Cardiac fibroblast (primary cell): ENCODE measurements around the gene ZBTB43.

Source experiments
- DNase-seq, 2 donors: peaks; one replicate each; pipeline versions ENCODE4 v3.0.0 to v3.0.0-alpha.2; 2010; ENCODE audit warnings: low read depth in 2 of 2
- H3K4me3 ChIP-seq, 2 donors: replicated peaks in 1 of 2; 1 replicate in 1 of 2; 2 replicates in 1 of 2; pipeline ENCODE4 v1.5.1; 2011; ENCODE audit warnings: low read depth in 2 of 2, low read length in 2 of 2, mild to moderate bottlenecking in 2 of 2, moderate library complexity in 1 of 2
- TF ChIP-seq, protein P1 (sequence below): IDR thresholded peaks from one replicate; pipeline ENCODE4 v1.5.1; 2011; ENCODE audit warnings: low read depth, mild to moderate bottlenecking, low read length, inconsistent platforms

ZBTB43 gene

DNA sequence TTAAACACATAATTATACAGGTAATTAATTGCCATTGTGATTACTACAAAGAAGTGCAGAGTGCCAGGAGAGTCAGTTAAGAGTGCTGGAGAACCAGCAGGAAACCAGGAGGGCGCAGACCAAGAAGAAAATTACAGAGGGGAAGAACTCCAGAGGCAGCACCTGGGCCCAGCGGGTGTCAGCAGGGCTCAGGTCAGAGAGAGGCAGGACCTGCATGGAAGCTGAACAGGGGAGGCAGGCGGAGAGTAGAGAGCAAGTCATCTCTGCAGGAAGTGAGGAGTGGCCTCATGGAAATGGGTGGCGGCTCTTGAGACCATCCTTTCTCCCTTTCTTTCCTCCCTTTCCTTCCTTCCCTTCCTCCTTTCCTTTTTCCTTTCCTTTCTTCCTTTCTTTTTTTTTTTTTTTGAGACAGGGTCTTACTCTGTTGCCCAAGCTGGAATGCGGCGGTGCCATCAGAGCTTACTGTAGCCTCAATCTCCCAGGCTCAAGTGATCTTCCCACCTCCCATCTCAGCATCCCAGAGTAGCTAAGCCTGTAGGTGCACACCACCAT, 51.6 kb downstream of the ZBTB43 start:
- DNase-seq: no peak
- TF ChIP-seq, protein P1, sequence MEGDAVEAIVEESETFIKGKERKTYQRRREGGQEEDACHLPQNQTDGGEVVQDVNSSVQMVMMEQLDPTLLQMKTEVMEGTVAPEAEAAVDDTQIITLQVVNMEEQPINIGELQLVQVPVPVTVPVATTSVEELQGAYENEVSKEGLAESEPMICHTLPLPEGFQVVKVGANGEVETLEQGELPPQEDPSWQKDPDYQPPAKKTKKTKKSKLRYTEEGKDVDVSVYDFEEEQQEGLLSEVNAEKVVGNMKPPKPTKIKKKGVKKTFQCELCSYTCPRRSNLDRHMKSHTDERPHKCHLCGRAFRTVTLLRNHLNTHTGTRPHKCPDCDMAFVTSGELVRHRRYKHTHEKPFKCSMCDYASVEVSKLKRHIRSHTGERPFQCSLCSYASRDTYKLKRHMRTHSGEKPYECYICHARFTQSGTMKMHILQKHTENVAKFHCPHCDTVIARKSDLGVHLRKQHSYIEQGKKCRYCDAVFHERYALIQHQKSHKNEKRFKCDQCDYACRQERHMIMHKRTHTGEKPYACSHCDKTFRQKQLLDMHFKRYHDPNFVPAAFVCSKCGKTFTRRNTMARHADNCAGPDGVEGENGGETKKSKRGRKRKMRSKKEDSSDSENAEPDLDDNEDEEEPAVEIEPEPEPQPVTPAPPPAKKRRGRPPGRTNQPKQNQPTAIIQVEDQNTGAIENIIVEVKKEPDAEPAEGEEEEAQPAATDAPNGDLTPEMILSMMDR: no peak
- H3K4me3 ChIP-seq: no peak overlapping the region

DNA sequence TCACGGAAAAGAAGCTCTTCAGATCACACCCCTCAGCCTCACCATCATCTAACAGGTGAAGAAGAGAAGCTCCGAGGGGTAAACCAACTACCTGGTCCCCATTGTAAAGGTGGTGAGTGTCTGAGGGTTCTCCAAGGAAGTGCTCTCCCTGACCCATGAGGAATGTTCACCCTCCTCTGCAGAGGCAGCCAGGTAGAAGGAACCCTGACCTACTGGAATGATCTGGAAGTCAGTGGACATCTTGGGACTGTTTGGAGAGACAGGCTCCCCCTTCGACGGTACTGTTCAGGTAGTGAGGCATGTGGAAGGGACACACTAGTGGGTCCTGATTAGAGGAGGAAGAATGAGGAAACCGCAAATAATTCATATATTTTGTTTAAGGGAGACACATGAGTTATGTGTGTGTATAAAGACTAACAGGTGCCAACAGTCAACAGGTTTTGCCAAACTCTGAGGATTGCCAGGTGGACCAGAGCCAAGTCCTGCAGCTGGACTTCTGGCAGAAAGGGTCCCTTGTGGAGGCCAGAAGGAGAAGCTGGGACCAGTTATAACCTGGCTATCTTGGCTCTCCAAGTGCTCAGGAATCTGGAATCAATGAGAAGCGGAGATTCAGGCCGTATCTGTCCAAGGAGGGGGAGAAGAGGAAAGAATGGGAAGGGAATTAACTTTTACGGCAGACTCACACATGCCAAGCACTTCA, 52.6 kb downstream of the ZBTB43 start:
- TF ChIP-seq, protein P1: no peak
- no peak overlapping the region for H3K4me3 ChIP-seq
- DNase-seq: peak in 1 of 2 donors; percentile 45

DNA sequence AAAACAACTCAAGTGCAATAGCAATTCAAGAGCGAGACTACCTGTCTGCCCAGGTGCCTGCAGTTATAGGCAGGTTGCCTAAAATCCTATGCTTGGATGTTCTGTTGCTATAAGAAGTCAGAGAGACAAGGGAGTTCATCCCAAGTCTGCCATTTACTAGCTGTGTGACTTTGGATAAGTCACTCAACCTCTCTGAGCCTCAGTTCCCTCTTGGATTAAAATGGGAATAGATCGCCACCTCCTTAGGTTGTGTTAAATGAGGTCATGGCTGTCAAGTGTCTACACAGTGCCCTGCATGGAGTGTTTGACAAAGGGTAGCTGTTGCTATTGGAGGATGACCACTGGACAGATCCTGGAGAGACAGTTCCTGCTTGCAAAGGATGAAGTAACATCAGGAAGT, 54.3 kb downstream of the ZBTB43 start:
- TF ChIP-seq, protein P1: no peak

DNA sequence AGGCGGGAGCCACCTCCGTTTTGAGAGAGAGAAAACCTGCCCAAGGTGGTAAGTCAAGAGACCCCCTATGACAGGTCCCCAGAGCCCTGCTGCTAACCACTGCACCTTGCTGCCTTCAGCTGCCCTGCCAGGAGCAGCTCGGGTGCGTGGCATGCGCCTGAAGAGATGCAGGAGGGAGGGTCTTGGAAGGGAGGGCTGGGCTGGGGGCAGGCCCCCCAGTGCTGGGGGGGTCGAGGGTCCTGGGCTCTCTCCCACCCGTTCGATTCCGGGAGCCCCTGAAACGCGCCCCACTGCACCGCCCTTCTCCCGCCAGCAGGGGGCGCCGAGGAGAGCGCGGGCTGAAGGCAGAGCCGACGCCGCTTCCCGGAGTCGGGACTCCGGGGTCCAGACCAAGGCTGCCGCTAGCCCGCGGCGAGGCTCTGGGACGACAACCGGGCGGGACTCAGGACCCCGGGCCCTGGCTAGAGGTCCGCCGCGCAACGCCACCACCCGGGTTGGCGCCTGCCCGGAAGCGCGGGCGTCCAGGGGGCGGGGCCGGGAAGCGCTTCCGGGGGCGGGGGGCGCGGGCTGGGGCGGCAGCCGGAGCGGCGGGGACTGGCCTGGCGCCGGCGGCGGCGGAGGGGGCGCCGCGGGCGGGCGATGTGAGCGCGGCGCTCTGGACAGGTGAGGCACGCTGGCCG, 55.4 kb downstream of the ZBTB43 start, which contains the start of gene ZBTB34:
ZBTB34 (plus strand) TSS at position 563 of the 680 bp plus-strand sequence. CDS start 18,761 bp downstream, outside the sequence.
- TF ChIP-seq, protein P1: peak; percentile 94
- DNase-seq: peak; percentile 42 to 62

More for the DNA sequence above, 54.3 kb downstream of the ZBTB43 start:
- no peak for DNase-seq
- no peak overlapping the region for H3K4me3 ChIP-seq

DNA sequence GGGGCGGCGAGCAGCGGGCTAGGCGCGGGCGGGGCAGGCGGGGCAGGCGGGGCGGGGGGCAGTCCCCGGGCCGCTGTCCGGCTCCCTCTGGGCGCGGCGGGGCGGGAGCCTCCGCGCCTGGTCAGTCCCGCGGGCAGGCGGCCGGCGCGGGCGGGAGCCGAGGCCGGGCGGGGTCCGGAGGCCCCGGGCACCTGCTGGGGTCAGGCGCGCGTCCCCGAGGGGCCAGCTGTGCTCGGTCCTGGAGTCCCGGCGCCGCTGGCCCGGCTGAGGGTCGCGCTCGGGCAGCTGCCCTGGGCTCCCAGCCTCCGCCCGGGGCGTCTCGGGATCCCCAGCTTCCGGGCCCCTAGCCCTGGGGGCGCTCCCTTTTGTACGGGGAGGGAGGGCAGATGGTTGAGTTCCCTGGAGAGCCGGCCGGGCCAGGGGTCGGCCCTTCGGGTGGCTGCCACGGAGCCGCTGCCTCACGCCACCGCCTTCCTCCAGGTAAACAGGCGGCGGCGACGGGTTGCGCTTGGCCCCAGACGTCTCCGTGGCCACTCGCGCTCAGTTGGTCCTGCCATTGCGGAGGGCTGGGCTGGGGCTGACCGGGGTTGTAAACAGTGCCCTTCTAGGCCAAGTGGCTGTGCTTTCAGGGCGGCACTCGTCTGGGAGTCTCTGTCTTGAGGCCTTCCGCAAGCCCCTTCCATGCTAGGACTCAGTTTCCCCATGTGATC, 56.1 kb downstream of the ZBTB43 start:
- peak overlapping the region; percentile 75 to 89 for H3K4me3 ChIP-seq
- DNase-seq: peak in 1 of 2 donors; percentile 29
- TF ChIP-seq, protein P1: no peak

More for the DNA sequence above, 55.4 kb downstream of the ZBTB43 start, which contains the start of gene ZBTB34:
- H3K4me3 ChIP-seq: peak within 1 kb of the TSS; percentile 75 to 89

DNA sequence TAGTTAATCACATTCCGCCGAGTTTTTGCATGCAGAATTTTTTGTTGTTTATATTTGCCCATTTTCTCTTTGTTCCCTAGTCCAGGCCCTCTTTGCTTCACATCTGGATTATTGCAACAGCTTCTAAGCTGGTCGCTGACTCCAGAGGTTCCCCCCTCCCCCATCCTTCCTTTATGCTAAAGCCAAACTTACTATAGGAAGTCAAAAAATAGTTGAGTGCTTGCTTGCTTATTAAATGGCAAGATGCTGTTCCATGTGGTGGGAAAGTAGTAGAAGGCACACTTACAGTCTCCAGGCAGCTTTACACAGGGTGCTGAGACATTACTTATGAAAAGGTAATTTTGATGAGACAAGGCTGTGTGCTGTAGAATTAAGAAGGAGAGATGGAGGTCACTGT, 56.9 kb downstream of the ZBTB43 start:
- TF ChIP-seq, protein P1: no peak
- peak overlapping the region; percentile 75 to 89 for H3K4me3 ChIP-seq
- DNase-seq: peak; percentile 62 to 66
